GM21723 (cell line): ENCODE data around the gene ZBTB43.
A peak's percentile ranks its signal among the peaks of the same experiment; 100 is the strongest.
"Not testable (repeated sequence)": the region's sequence is repeated elsewhere in the genome, so short reads cannot be mapped to it uniquely, and the experiment has no call there.

Experiments used
- ATAC-seq: cut with Tn5 transposase; IDR thresholded peaks from one replicate; pipeline ENCODE4 v1.9.1; 2021; ENCODE audit warnings: mild to moderate bottlenecking, moderate library complexity; ENCODE audit not compliant: unreplicated experiment

The ZBTB43 gene

DNA sequence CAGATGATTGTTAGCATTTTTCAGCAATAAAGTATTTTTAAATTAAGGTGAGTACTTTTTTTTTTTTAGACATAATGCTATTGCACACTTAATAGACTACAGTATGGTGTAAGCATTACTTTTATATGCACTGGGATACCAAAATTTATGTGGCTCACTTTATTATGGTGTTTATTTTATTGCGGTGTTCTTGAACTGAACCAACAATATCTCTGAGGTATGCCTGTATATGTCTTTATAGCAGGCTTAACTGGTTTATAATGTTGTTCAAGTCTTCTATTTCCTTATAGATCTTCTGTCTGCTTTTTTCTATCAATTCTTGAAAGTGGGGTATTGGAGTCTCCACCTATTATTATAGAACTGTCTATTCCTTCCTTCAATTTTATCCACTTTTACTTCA is 18.0 kb downstream of the ZBTB43 start:
- ATAC-seq: no peak

DNA sequence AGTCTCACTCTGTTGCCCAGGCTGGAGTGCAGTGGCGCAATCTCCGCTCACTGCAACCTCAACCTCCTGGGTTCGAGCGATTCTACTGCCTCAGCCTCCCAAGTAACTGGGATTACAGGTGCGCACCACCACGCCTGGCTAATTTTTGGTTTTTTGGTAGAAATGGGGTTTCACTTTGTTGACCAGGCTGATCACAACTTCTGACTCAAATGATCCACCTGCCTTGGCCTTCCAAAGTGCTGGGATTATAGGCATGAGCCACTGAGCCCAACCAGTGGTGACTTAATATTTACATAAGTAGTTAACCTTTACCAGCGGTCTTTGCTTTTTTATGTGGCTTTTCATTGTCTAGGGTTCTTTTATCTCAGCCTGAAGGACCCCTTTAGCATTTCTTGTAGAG is 19.2 kb downstream of the ZBTB43 start:
- ATAC-seq: not testable (repeated sequence)

DNA sequence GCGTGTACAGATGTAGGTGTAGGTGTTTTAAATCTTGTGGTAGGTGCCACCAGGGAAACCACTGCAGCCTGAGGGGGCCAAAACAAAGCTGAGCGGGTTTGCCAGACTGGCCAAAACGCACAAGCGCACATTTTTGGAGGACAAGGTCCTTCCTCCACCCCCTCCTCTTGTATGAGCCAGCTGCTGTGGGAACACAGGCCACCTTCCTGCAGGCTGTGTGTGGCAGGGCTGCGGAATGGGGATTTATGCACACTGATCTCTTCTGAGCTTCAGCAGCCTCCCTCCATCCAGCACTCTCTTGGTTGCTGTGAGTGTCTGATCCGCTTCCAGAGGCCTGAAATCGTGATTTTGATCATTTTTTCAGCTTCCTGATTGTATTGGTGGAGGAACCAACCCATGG is 22.4 kb downstream of the ZBTB43 start:
- no peak for ATAC-seq

DNA sequence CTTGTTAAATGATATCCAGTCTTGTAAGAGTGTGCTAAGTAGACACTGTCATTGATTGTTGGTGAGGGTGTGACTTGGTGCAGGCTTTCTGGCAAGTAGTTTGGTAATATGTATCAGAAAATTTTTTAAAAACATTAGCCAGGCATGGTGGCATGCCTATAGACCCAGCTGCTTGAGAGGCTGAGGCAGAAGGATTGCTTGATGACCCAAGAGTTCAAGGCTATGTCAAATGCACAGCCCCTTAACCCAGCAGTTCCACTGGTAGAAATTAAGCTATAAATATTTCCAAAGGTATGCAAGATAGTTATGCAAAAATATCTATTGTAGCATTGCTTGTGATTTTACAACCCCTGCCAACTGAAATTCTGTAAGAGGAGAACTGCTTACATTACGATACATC is 24.2 kb downstream of the ZBTB43 start:
- no peak for ATAC-seq

DNA sequence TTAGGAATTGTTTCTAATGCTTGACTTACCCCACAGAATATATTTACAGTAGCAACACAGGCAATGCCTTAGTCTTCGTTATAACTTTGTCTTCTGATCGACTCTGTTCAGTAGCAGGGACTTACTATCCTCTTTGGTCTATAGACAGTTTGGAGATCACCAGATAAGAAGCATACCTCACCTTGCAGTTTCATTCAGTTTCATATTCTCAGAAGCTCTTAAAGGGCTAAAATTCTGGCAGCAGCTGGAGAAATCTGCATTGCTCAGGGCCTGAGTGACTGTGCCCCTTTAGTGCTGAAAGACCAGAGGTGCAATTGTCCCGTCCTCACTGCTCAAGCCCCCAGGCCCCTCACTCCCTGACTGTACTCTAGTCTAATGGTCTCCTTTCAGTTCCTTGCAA is 26.0 kb downstream of the ZBTB43 start:
- no peak for ATAC-seq

DNA sequence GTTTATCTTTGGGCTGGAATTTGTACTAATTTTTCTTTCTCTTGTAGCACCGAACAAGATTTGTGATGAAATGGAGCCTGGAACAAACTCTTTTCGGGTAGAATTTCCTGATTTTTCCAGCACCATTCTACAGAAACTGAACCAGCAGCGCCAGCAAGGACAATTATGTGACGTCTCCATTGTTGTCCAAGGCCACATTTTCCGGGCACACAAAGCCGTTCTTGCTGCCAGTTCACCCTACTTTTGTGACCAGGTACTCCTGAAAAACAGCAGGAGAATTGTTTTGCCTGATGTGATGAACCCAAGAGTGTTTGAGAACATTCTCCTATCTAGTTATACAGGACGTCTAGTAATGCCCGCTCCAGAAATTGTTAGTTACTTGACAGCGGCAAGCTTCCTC is 27.6 kb downstream of the ZBTB43 start:
- no peak for ATAC-seq

DNA sequence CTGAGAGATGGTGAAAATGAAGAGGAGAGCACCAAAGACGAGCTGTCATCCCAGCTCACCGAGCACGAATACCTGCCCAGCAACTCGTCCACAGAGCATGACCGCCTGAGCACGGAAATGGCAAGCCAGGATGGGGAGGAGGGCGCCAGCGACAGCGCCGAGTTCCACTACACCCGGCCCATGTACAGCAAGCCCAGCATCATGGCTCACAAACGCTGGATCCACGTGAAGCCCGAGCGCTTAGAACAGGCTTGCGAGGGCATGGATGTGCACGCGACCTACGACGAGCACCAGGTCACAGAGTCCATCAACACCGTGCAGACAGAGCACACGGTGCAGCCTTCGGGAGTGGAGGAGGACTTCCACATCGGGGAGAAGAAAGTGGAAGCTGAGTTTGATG is 28.2 kb downstream of the ZBTB43 start:
- ATAC-seq: no peak

DNA sequence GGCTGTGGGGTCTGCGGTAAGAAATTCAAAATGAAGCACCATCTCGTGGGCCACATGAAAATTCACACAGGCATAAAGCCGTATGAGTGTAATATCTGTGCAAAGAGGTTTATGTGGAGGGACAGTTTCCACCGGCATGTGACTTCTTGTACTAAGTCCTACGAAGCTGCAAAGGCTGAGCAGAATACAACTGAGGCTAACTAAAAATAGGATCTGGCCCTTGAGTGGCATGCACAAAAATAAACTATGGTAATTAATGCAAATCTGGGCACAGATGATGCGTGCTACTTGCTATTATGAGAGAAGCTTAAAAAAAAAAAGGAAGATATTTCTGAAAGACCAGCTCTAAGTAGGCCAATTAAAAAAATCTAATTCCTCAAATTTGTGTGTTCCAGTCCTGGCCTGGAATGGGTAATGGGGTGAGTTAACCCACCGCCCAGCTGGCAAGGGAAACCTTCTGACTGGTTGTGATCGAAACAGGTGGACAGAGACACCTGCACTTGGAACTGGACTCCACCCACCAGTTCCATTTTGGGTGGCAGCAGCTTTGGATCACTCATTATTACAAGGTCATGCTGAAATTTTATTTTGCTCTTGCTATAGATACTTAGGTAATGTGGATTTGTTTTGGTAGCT is 29.0 kb downstream of the ZBTB43 start:
- ATAC-seq: no peak

DNA sequence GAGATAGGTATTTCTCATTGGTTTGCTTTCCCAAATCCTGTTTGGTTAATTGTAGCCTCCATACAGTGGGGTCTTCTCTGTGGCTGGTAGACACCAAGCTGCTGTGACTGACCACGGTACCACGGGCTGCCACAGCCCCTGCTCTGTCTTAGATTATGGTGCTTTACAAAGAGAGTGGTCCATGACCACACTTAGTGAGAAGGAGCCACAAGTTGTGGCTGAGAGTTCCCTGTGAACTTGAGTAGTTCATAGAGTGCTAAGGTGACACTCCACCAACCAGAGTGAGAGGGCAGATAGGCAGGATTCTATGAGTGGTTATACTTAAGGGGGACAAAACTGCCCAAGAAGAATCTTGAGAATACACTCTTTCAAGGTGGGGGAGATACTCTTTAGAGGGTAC is 29.8 kb downstream of the ZBTB43 start:
- no peak for ATAC-seq

DNA sequence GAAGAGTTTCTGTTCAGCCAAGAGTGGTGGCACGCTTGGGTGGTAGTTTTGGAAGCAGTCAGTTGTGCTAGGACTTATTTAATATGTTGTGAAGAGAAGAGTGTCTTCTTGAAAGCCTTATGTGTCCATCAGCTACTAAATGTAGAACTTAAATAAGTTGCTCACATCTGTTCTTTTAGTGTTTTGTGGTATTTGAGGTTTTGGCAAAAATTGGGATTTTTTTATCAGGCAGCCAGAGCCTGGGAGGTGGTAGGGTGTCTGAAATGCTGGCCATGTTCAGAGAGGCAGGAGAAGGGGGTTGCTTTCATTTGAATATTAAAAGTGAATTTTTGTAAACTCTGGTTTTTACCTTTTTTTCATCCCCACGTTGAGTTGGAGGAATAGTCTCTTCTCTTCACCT is 31.4 kb downstream of the ZBTB43 start:
- ATAC-seq: no peak

DNA sequence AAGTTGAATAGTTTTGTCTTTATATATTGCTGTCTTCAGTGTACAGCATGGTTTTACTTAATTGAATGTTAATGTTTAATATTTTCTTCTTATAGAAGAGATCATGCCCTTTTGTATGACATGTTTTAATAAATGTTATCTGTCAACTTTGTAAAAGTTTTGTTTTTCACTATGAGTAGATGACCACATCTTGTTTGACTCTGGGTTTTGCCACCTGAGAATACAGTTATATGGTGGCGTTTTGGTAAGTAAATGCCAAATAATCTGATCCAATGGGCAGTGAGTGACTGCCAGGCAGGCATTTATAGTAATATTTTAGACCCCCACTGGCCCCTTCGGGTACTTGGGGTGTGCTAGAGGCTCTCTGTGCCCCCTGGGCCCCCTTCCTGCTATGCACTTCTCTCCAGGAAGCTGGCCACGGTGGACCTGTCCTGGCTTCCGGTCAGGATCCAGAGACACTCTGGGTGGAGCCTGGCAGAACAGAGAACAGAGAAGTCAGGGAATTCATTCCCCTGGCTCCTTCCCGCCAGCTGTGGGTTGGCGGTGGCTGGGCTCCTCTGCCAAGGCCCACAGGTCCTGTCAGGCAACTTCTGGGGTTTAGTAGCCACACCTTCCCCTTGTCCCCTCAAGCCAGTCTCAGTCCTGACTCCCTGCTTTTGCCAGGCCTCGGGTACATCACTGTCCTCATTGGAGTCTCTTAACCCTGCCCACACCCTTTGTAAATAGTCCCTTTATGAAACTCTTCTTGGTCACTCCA is 33.4 kb downstream of the ZBTB43 start:
- ATAC-seq: no peak

DNA sequence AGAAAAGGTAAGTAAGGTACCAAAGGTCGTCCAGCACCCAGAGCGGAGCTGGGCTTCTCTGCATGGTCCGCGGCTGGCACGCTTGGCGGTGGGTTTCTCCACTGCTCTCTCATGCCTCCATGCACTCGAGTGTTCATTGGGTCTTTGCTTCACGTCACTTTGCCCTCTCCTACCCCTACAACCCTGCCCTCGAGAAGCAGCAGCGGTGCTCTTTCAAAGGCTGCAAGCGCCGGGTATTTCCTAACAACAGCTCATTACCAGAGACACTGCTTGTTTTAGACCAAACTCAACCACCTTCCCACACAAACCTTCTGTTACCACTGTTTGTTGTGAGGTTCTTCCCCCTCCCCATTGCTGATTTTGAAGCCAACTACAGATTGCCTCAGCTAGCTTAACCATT is 34.1 kb downstream of the ZBTB43 start:
- ATAC-seq: peak; percentile 49

DNA sequence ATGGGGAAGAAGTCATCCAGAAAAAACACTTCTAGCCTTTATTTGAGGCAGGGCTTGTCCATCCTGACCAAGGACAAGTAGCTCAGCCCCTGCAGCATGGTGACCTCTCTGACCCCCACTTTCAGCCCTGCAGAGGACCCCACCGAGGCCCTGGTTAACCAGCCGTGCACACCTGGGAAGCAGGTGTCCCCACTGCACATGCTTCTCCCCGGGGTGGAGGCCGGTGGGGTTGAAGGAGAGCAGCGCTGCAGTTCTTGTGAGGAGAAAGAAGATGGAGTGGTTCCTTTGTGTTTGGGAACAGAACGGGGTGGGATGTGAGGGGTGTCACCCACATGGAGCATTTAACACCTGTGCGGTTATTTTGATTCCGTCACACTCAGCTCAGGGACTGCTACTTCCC is 34.5 kb downstream of the ZBTB43 start:
- no peak for ATAC-seq

DNA sequence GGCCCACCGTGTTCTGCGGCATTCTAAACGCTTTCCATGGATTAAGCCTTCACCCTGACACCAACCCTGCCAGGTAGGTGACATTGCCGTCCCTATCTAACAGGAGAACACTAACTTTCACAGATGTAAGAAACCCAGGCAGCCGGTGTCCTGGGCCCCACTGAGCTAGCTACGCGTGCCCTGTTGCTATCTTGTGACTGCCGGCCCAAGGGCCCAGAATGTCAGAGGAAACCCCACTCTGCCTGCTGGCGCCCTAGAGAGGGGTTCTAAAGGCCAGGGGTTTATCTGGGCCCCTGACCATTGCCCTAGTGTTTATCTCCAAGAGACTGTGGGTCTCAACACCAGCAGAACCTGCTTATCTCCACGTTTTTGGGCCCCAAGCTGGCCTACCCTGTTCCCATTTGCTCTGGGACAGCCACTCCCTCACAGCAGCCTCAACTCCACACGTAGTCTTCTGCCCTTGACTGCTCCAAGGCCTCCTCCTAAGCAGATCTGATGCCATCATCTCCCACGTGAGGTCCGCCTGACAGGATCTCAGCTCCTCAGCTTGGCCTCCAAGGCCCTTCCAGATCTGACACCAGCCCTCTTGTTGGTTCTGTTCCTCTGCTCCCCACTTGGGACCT is 37.5 kb downstream of the ZBTB43 start:
- ATAC-seq: no peak

DNA sequence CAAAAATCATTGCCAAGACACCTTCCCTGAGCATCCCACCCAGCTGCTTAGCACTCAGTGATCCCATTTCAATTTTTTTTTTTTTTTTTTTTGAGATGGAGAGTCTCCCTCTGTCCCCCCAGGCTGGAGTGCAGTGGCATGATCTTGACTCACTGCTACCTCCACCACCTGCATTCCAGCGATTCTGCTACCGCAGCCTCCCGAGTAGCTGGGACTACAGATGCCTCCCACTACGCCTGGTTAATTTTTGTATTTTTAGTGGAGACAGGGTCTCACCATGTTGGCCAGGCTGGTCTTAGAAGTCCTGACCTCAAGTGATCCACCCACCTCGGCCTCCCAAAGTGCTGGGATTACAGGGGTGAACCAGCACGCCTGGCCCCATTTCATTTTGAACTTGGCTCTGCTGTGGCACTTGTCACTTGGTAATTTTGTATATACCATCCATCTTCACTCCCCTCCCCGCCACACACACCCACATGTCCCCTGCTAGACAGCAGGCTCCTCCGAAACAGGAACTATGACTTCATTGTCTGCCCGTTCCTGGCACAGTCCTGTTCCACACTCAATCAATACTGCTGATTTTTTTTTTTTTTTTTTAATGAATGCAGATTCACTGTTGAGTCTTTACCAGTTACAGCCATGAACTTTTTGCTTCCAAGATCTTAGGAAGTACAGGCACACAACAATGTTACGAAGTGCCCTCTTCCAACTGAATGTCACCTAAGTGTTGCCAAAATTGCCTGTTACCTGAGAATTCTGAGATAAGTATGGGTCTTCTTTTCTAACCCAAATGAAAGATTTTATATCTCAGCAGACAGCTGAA is 38.3 kb downstream of the ZBTB43 start:
- ATAC-seq: no peak

DNA sequence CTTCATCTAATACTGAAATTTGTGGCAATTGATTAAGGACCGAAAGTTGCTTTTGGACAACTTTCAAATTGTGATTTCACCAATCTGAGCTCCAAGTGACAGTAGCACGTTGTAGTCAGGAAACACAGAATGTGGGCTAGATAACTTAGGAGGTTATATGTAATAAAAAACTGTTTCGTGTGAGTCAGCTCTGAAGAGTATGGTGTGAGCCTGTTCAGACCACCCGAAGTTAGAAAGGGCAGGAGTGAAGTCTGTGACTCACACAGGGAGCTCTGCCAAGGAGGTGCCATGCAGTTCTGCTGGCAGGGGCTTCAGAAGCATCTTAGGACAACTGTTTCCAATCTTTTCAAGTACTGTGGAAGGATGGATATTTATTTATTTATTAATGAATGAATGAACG is 39.2 kb downstream of the ZBTB43 start:
- no peak for ATAC-seq

DNA sequence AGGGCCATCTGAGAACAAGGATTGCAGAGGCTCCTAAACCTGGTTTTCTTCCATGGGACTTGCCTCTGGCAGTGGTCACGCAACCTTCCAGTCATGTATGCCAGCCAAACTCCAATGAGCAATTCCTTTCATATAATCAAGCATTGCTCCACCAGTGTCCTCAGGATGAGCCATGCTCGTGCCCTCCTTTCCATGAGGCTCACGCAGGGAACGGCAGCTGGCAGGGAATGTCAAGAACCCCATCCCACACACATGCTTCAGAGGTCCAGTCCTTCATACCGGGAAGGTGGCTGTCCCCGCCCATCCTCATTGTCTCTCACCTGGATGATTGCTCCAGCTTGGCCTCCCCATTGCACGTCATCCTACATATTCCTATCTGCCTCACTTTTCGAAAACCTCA is 42.2 kb downstream of the ZBTB43 start:
- no peak for ATAC-seq

DNA sequence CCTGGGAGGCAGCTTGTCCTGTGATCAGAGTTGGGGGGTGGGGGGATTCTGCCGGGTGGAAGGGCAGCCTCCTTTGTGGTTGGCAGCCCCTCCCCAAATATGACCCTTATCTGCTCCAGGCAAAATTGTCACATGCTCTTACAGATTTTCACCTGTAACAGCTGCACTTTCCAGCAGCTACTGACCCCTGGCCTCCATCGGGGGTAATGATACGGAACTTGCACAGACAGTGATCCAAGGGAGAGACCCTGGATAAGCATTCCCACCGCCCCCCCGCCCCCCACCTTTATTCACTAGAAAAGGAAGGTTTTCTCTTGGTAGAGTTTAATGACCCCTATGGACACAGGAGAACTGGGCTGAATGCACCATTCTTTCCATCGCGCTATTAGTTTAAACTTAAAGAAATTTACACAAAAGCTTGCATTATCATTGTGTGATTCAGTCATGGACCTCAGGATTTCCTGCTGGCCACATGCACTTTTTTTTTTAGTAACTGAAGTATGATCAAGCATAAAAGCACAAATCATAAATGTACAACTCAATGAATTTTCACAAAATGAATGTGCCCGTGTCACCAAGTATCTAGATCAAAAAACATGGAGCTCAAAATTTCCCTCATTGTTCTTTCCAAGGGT is 44.9 kb downstream of the ZBTB43 start:
- ATAC-seq: no peak

DNA sequence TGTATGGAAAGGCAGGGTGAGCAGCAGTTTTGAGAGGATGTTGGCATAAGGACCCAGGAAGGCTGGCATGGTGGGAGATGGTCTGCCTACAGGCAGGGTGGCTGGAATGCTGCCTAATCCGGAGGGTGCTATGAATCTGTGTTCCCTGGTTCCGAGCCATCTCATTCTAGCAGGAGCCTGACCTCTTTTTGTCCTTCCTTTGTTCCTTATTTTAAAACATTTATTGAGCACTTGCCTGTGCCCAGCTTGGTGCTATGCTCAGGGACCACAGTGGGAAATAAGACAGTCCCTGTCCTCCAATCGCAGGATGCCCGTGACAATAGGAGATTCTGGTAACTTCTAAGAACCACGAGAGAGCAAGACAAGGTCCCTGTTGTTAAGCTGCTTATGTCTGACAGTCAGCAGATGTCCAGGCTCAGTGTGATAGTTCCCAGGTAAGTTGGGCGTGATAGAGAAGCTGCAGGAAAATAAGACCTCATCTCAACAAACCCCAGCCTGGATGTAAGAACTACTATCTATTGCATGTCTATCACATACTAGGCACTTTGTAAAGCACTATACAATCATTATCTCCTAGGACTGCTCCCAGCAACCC is 46.5 kb downstream of the ZBTB43 start:
- no peak for ATAC-seq

DNA sequence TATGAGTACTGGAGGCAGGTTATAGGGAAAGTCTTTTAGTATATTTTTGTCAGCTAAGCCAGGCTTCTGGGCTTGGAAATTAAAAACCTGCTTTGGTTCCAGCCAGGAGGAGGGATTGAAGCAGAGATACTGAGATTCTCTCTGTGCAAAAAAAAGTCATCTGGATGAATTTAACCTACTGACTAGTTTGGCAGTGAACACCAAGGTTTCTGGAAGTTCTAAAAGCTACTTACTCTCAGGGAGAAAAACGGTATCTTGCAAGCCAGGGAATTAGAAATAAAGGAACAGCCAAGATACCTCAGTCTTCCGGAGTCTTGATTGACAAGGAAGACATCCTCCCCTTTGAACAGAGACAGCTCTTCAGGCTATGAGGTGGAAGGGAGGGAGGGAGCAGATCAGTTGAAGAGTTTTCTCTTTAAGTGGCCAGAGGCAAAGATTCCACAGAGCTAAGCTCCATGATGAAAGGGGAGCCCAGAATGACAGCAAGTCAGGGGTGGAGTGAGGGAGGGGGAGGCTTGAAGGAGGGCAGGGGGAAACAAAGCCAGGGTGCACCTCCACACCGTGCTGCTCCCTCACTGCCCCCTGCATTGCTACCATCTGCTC is 47.3 kb downstream of the ZBTB43 start:
- ATAC-seq: no peak
